NCI-H1105 treated with DMSO at 0.1 percent for 48 hours (cell line): ENCODE data around the gene NISCH.

Experiments
- DNase-seq: peaks from one replicate; lab custom pipeline; 2025; lab: John Stamatoyannopoulos, UW

NISCH gene

GRCh38 chr3:52435246-52436101 lies 19.9 kb upstream of the NISCH start:
- DNase-seq: no peak

- DNase-seq: no peak
Observed at GRCh38 chr3:52436500-52437149, 18.8 kb upstream of the NISCH start.

GRCh38 chr3:52437326-52438103 lies 17.9 kb upstream of the NISCH start:
- no peak for DNase-seq

GRCh38 chr3:52438104-52438376 lies 17.4 kb upstream of the NISCH start:
- DNase-seq: no peak

- DNase-seq: no peak
Observed at GRCh38 chr3:52438579-52439425, 16.6 kb upstream of the NISCH start.

- DNase-seq: no peak
Observed at GRCh38 chr3:52439426-52440248, 15.8 kb upstream of the NISCH start.

- no peak for DNase-seq
Observed at GRCh38 chr3:52440249-52440551, 15.2 kb upstream of the NISCH start.

GRCh38 chr3:52440671-52441070 lies 14.7 kb upstream of the NISCH start:
- no peak for DNase-seq

GRCh38 chr3:52441091-52441771 lies 14.2 kb upstream of the NISCH start:
- no peak for DNase-seq

- no peak for DNase-seq
Observed at GRCh38 chr3:52441772-52442332, 13.6 kb upstream of the NISCH start.

- DNase-seq: no peak
Observed at GRCh38 chr3:52442409-52443267, 12.8 kb upstream of the NISCH start.

- no peak for DNase-seq
Observed at GRCh38 chr3:52443268-52443610, 12.2 kb upstream of the NISCH start.

GRCh38 chr3:52443791-52444687 lies 11.4 kb upstream of the NISCH start:
- DNase-seq: no peak

GRCh38 chr3:52444860-52445793 lies 10.3 kb upstream of the NISCH start, which contains the start of gene SEMA3G:
TSS of gene SEMA3G (minus strand) at chr3:52445103. CDS start at chr3:52445027, 76 bp downstream.
- no peak for DNase-seq

GRCh38 chr3:52446042-52446441 lies 9.4 kb upstream of the NISCH start:
- DNase-seq: no peak

GRCh38 chr3:52446631-52447511 lies 8.5 kb upstream of the NISCH start:
- DNase-seq: peak; percentile 10
